Calu3 (cell line): ENCODE data around the gene DALRD3. TPM values are rescaled to one million over a fixed set of nuclear protein-coding genes. Genes with fewer than 3 reads are reported as not detected.

ENCODE experiments used
- BruUV-seq: library from RNA; stranded (reverse); fragments of 400-500 nt; replicated peaks from 2 replicates; lab custom pipeline; 2021; lab: Mats Ljungman, UMichigan
- CTCF ChIA-PET: fragments of 300-600 bp; sonication (Branson Sonifier 250); formaldehyde crosslinking; loops from one replicate; lab custom pipeline; 2022; ENCODE audit warnings: antibody characterized with exemption; lab: Charles Lee
- DNase-seq: peaks from one replicate; pipeline ENCODE4 v3.0.0; 2022
- H3K27ac Mint-ChIP-seq: one replicate; pipeline ENCODE4 v1.8.0; 2022; ENCODE audit warnings: mixed read lengths; ENCODE audit not compliant: unreplicated experiment
- H3K27me3 Mint-ChIP-seq: one replicate; pipeline ENCODE4 v1.8.0; 2022; ENCODE audit warnings: mixed read lengths; ENCODE audit not compliant: unreplicated experiment
- H3K36me3 Mint-ChIP-seq: one replicate; pipeline ENCODE4 v1.8.0; 2022; ENCODE audit warnings: mild to moderate bottlenecking, moderate library complexity, mixed read lengths; ENCODE audit not compliant: insufficient read depth, unreplicated experiment
- H3K4me1 Mint-ChIP-seq: one replicate; pipeline ENCODE4 v1.8.0; 2022; ENCODE audit warnings: mild to moderate bottlenecking, low read depth, mixed read lengths; ENCODE audit not compliant: unreplicated experiment
- H3K4me3 Mint-ChIP-seq: one replicate; pipeline ENCODE4 v1.8.0; 2022; ENCODE audit warnings: mild to moderate bottlenecking, low read depth, moderate library complexity, mixed read lengths; ENCODE audit not compliant: unreplicated experiment
- H3K9me3 Mint-ChIP-seq: one replicate; pipeline ENCODE4 v1.8.0; 2022; ENCODE audit warnings: low read depth, mixed read lengths; ENCODE audit not compliant: unreplicated experiment
- intact Hi-C: fragments of 100-400 bp; cut with micrococcal nuclease; formaldehyde crosslinking; loops from one replicate; pipeline ENCODE4 v1.10.0; 2022; ENCODE audit not compliant: unreplicated experiment
- total RNA-seq: library from RNA; stranded (reverse); gene quantifications from 2 replicates; pipeline ENCODE4 v1.2.3, GENCODE V29; 2022
- TF ChIP-seq, protein P1 (sequence below): fragments of 200-600 bp; IDR thresholded peaks from one replicate; pipeline ENCODE4 v1.8.0; 2022; ENCODE audit warnings: antibody characterized with exemption; ENCODE audit not compliant: unreplicated experiment

DALRD3 gene
- total RNA-seq, 1 experiment from 2014 or later, result 40.9 TPM

GRCh38 chr3:49021213-49021812, 2.9 kb upstream of the DALRD3 start:
- peak; percentile 99 for DNase-seq
- peak overlapping the region; percentile 88 for H3K27ac Mint-ChIP-seq
- no TSS peak for BruUV-seq
- no peaks in the 10 kb centered on the region for H3K4me1 Mint-ChIP-seq
- TF ChIP-seq, protein P1, sequence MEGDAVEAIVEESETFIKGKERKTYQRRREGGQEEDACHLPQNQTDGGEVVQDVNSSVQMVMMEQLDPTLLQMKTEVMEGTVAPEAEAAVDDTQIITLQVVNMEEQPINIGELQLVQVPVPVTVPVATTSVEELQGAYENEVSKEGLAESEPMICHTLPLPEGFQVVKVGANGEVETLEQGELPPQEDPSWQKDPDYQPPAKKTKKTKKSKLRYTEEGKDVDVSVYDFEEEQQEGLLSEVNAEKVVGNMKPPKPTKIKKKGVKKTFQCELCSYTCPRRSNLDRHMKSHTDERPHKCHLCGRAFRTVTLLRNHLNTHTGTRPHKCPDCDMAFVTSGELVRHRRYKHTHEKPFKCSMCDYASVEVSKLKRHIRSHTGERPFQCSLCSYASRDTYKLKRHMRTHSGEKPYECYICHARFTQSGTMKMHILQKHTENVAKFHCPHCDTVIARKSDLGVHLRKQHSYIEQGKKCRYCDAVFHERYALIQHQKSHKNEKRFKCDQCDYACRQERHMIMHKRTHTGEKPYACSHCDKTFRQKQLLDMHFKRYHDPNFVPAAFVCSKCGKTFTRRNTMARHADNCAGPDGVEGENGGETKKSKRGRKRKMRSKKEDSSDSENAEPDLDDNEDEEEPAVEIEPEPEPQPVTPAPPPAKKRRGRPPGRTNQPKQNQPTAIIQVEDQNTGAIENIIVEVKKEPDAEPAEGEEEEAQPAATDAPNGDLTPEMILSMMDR, result no peak
- intact Hi-C loops, result no loop called here
- CTCF ChIA-PET, result interaction anchor here (0.6 to 2.0 kb wide), 7 partner anchors 14 to 318 kb away, joined by 3 to 8 read pairs (median 4); partner anchors contain the start of genes QRICH1, USP4 and WDR6
- H3K27me3 Mint-ChIP-seq, result no peaks in the 10 kb centered on the region
- peaks cover 98% of the 10 kb centered on the region for H3K36me3 Mint-ChIP-seq
- no peaks in the 10 kb centered on the region for H3K9me3 Mint-ChIP-seq
- peak overlapping the region; percentile 74 for H3K4me3 Mint-ChIP-seq

GRCh38 chr3:49020330-49021212, 2.2 kb upstream of the DALRD3 start:
- peaks cover 98% of the 10 kb centered on the region for H3K36me3 Mint-ChIP-seq
- TSS peak; percentile 82 for BruUV-seq
- peak overlapping the region; percentile 88 for H3K27ac Mint-ChIP-seq
- H3K4me3 Mint-ChIP-seq, result peak overlapping the region; percentile 74
- no peaks in the 10 kb centered on the region for H3K4me1 Mint-ChIP-seq
- CTCF ChIA-PET, result interaction anchor here (0.6 to 2.0 kb wide), 7 partner anchors 13 to 319 kb away, joined by 3 to 8 read pairs (median 4); partner anchors contain the start of genes USP4 and WDR6
- DNase-seq, result peak; percentile 47
- intact Hi-C loops, result no loop called here
- TF ChIP-seq, protein P1, result no peak
- no peaks in the 10 kb centered on the region for H3K27me3 Mint-ChIP-seq
- H3K9me3 Mint-ChIP-seq, result no peaks in the 10 kb centered on the region

DNA sequence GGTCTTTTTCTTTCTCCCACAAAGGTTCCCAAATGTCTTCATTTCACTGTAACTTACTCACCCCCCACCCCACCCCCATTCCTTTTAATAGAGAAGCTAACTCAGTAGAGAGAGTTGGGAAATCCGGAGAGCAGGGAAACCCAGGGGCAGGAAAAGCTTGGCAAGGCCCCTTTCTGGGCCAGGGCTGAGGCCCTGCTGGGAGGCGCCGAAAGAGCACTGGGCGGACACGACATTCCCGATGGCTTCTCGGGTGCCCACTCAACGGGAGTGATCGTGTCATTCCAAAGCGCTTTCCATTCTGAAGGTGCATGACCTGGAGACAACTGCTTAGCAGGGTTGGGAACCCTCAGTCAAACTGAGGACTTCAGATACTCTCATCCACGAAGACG, 1.6 kb upstream of the DALRD3 start:
- H3K4me3 Mint-ChIP-seq, result peak overlapping the region; percentile 74
- intact Hi-C loops, result no loop called here
- TF ChIP-seq, protein P1, result no peak
- H3K36me3 Mint-ChIP-seq, result peaks cover 98% of the 10 kb centered on the region
- DNase-seq, result peak; percentile 19
- no peaks in the 10 kb centered on the region for H3K27me3 Mint-ChIP-seq
- CTCF ChIA-PET, result interaction anchor here (0.6 to 1.2 kb wide), 4 partner anchors 32 to 705 kb away, joined by 3 to 5 read pairs (median 5); no protein-coding TSS in a partner anchor
- BruUV-seq, result no TSS peak
- no peaks in the 10 kb centered on the region for H3K4me1 Mint-ChIP-seq
- H3K27ac Mint-ChIP-seq, result peak overlapping the region; percentile 88
- H3K9me3 Mint-ChIP-seq, result no peaks in the 10 kb centered on the region

- H3K4me3 Mint-ChIP-seq, result peak overlapping the region; percentile 74
- H3K36me3 Mint-ChIP-seq, result peaks cover 98% of the 10 kb centered on the region
- H3K4me1 Mint-ChIP-seq, result no peaks in the 10 kb centered on the region
- no TSS peak for BruUV-seq
- TF ChIP-seq, protein P1, result no peak
- H3K9me3 Mint-ChIP-seq, result no peaks in the 10 kb centered on the region
- H3K27ac Mint-ChIP-seq, result peak overlapping the region; percentile 75
- DNase-seq, result no peak
- intact Hi-C loops, result no loop called here
- no peaks in the 10 kb centered on the region for H3K27me3 Mint-ChIP-seq
- CTCF ChIA-PET, result interaction anchor here (1.1 to 1.2 kb wide), 3 partner anchors 11 to 321 kb away, joined by 3 to 4 read pairs (median 3); partner anchors contain the start of genes USP4 and WDR6
These were observed 277 bp upstream of the DALRD3 start for GRCh38 chr3:49018707-49019006.
